ENCODE results near the gene SMIM15.
"Not testable (repeated sequence)": the region's sequence is repeated elsewhere in the genome, so short reads cannot be mapped to it uniquely, and the experiment has no call there.

SMIM15 gene, protein sequence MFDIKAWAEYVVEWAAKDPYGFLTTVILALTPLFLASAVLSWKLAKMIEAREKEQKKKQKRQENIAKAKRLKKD

GRCh38 chr5:61162010-61162831 lies at the start of gene SMIM15:
Gene SMIM15, minus strand, starts transcription at chr5:61162468. Its CDS starts 2,297 bp downstream, at chr5:61160171.
- peak; percentile 83 for DNase-seq (ENCODE audit: low read depth)

DNA sequence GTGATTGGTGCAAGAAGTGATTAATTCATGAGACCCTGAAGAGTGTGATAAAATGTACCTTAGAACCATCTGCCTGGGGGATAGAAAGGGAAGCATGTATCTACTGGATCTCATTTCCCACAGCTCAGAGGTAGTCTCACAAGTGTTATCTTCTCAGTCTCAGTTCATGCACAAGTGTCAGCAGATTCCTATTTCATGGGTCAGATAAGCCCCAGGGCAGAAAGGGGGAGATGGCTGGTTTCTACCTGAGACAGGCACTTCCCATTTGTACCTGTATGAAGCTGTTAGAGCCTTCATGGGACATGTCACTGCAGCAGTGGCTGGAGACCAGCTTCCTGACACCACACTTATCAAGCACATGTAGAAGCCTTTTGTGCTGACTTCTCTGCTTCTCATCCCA lies 45.6 kb upstream of the SMIM15 start:
- no peak for DNase-seq (ENCODE audit: low read depth)

DNA sequence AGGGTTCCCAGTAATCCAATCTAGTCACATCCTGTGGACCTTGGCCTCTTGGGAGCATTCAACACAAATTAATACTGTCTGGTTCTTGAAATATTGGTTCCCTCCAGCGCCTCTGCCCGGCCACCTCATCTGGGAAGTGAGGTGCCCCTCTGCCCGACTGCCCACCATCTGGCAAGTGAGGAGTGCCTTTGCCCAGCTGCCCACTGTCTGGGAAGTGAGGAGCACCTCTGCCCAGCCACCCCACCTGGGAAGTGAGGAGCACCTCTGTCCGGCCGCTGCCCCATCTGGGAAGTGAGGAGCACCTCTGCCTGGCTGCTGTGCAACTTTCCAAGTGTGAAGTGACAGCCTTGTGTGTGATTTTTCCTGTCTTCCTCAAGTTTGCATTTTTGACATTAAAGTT lies 42.7 kb upstream of the SMIM15 start:
- DNase-seq (ENCODE audit: low read depth): no peak

- no peak for DNase-seq (ENCODE audit: low read depth)
Observed at GRCh38 chr5:61202213-61202612, 39.9 kb upstream of the SMIM15 start.

GRCh38 chr5:61200582-61201155 lies 38.4 kb upstream of the SMIM15 start:
- no peak for DNase-seq (ENCODE audit: low read depth)

GRCh38 chr5:61198606-61199005 lies 36.3 kb upstream of the SMIM15 start:
- no peak for DNase-seq (ENCODE audit: low read depth)

GRCh38 chr5:61187826-61188225 lies 25.6 kb upstream of the SMIM15 start:
- DNase-seq (ENCODE audit: low read depth): not testable (repeated sequence)

GRCh38 chr5:61187352-61187751 lies 25.1 kb upstream of the SMIM15 start:
- not testable (repeated sequence) for DNase-seq (ENCODE audit: low read depth)

DNA sequence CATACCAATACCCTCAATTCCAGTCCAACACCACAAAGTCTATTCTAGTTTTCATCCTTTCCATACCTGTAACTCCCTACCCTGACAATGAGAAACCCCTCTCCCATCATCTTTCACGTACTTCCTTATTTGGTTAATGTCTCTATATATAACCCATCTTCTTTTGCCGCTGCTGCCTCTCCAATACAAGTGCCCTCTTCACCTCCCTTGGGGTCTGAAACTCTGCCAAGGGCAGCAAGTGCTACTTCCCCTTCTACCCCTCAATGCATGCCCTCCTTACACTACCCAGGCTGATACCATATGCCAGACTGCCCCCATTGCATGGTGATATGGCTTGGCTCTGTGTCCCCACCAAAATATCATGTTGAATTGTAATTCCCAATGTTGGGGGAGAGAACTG lies 24.4 kb upstream of the SMIM15 start:
- no peak for DNase-seq (ENCODE audit: low read depth)

- no peak for DNase-seq (ENCODE audit: low read depth)
Observed at GRCh38 chr5:61184708-61185107, 22.4 kb upstream of the SMIM15 start.

DNA sequence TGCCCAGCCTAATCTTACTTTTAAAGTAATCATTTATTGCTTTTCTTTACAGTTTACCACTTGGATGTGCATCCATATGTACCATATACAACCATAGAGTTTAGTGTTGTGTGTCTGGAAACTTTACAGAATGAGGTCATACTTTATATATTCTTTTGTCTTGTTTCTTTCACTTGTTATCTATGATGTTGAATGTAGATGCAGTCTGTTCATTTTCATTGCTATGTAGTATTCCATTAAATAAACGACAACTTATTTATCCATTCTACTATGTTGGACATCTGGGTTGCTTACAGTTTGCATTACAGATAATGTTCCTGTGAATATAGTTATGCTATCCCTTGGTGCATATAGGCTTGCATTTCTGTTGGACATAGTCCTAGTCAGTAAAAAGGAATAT lies 21.3 kb upstream of the SMIM15 start:
- no peak for DNase-seq (ENCODE audit: low read depth)

- no peak for DNase-seq (ENCODE audit: low read depth)
Observed at GRCh38 chr5:61182449-61182848, 20.2 kb upstream of the SMIM15 start.

GRCh38 chr5:61180886-61181285 lies 18.6 kb upstream of the SMIM15 start:
- DNase-seq (ENCODE audit: low read depth): no peak

GRCh38 chr5:61178702-61179101 lies 16.4 kb upstream of the SMIM15 start:
- DNase-seq (ENCODE audit: low read depth): no peak

GRCh38 chr5:61177716-61178115 lies 15.4 kb upstream of the SMIM15 start:
- DNase-seq (ENCODE audit: low read depth): no peak

- no peak for DNase-seq (ENCODE audit: low read depth)
Observed at GRCh38 chr5:61177070-61177469, 14.8 kb upstream of the SMIM15 start.

- no peak for DNase-seq (ENCODE audit: low read depth)
Observed at GRCh38 chr5:61176631-61177030, 14.4 kb upstream of the SMIM15 start.

GRCh38 chr5:61171479-61171878 lies 9.2 kb upstream of the SMIM15 start:
- no peak for DNase-seq (ENCODE audit: low read depth)

GRCh38 chr5:61168951-61169350 lies 6.7 kb upstream of the SMIM15 start:
- DNase-seq (ENCODE audit: low read depth): no peak

GRCh38 chr5:61167382-61167781 lies 5.1 kb upstream of the SMIM15 start:
- DNase-seq (ENCODE audit: low read depth): no peak

DNA sequence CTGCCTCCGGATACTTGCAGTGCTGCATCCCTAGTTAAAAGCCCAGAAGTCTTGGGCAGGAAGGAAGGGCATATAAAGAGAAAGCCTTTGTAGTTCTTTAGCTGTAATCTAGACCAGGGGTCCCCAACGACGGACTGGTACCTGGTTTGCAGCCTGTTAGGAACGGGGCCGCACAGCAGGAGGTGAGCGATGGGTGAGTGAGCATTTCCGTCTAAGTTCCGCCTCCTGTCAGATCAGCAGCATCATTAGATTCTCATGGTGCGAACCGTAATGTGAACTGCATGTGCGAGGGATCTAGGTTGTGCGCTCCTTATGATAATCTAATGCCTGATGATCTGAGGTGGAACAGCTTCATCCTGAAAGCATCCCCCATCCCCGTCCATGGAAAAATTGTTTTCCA lies 1.6 kb upstream of the SMIM15 start:
- no peak for DNase-seq (ENCODE audit: low read depth)

- no peak for DNase-seq (ENCODE audit: low read depth)
Observed at GRCh38 chr5:61162832-61163567, 732 bp upstream of the SMIM15 start.

DNA sequence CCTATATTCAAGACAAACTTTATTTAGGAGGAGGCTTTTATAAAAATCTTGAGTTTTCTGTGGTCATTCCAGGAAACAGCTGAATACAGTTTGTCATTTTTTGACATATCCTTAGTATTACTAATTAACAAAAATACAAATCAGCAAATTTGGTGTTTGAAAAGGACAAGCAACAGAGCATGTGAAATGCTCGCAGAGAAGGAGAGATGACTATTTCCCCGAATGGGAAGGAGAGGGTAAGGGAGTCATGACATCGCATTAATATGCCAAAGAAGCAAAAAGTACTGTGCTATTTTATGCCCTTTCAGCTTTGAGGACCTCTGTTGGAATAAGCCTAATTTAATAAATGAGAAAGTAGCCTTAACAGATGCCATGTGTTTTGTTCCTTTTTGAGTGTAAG lies 1.8 kb downstream of the SMIM15 start:
- DNase-seq (ENCODE audit: low read depth): no peak
